SK-N-SH (cell line): ENCODE results near the gene GALP. TPM values are rescaled to one million over a fixed set of nuclear protein-coding genes. Genes with fewer than 3 reads are reported as not detected.

Source experiments
- CTCF ChIA-PET: fragments of 300-600, 350-600 bp; formaldehyde crosslinking; extraction: SDS; loops from one replicate; lab custom pipeline; 2021; lab: Yijun Ruan, JAX
- POLR2A ChIA-PET: fragments of 350-600 bp; sonication (Branson Sonifier 250); formaldehyde crosslinking; extraction: SDS; loops from one replicate; lab custom pipeline; 2020; ENCODE audit warnings: antibody characterized with exemption, inconsistent platforms; lab: Yijun Ruan, JAX
- DNase-seq: peaks from one replicate; pipeline ENCODE4 v3.0.0; 2012
- H2AFZ ChIP-seq: fragments of 200-600 bp; sonication (generic); 2 replicates; pipeline ENCODE4 v1.8.1; 2016; ENCODE audit warnings: antibody characterized with exemption, mild to moderate bottlenecking, low read depth
- H3F3A ChIP-seq: fragments of 200-600 bp; sonication (generic); replicated peaks from 2 replicates; pipeline ENCODE3; 2016; ENCODE audit warnings: antibody characterized with exemption, mild to moderate bottlenecking; ENCODE audit not compliant: insufficient read depth
- H3K27ac ChIP-seq, 2 experiments: fragments of 200-500 bp in 1 of 2; fragments of 200-600 bp in 1 of 2; sonication (Bioruptor generic) in 1 of 2; sonication (generic), shearing (Covaris generic) in 1 of 2; 2 replicates each; pipeline versions ENCODE4 v1.5.1 to v1.6.1; 2014 to 2016; ENCODE audit warnings: low read depth in 2 of 2, inconsistent platforms in 1 of 2, low read length in 1 of 2, mild to moderate bottlenecking in 1 of 2, mixed read lengths in 1 of 2
- H3K27me3 ChIP-seq: fragments of 200-600 bp; sonication (generic), shearing (Covaris generic); 2 replicates; pipeline ENCODE4 v1.6.1; 2016; ENCODE audit warnings: mixed run types; ENCODE audit not compliant: insufficient read depth
- H3K36me3 ChIP-seq, 2 experiments: fragments of 200-500 bp in 1 of 2; fragments of 200-600 bp in 1 of 2; sonication (Bioruptor generic) in 1 of 2; sonication (generic) in 1 of 2; replicated peaks in 1 of 2; 2 replicates each; pipeline versions ENCODE3 to v1.5.1; 2014 to 2016; ENCODE audit warnings: low read length in 1 of 2, mild to moderate bottlenecking in 1 of 2; ENCODE audit not compliant: insufficient read depth in 2 of 2, control insufficient read depth in 1 of 2
- H3K4me1 ChIP-seq, 2 experiments: fragments of 200-500 bp in 1 of 2; fragments of 200-600 bp in 1 of 2; sonication (Bioruptor generic) in 1 of 2; sonication (generic), shearing (Covaris generic) in 1 of 2; 2 replicates each; pipeline versions ENCODE4 v1.5.1 to v1.6.1; 2014 to 2016; ENCODE audit warnings: low read depth in 1 of 2, low read length in 1 of 2, mixed run types in 1 of 2; ENCODE audit not compliant: insufficient read depth in 2 of 2, control insufficient read depth in 1 of 2
- H3K4me2 ChIP-seq: fragments of 200-600 bp; sonication (generic), shearing (Covaris generic); 2 replicates; pipeline ENCODE4 v1.6.1; 2017; ENCODE audit warnings: mixed run types
- H3K4me3 ChIP-seq, 2 experiments: fragments of 200-500 bp in 1 of 2; fragments of 200-600 bp in 1 of 2; sonication (Bioruptor generic) in 1 of 2; sonication (generic), shearing (Covaris generic) in 1 of 2; 2 replicates each; pipeline versions ENCODE4 v1.5.1 to v1.8.1; 2014 to 2016; ENCODE audit warnings: low read depth in 2 of 2, inconsistent platforms in 1 of 2, low read length in 1 of 2, mild to moderate bottlenecking in 1 of 2, mixed read lengths in 1 of 2, moderate library complexity in 1 of 2
- H3K79me2 ChIP-seq: fragments of 200-600 bp; sonication (generic); 2 replicates; pipeline ENCODE4 v1.8.1; 2017; ENCODE audit warnings: mild to moderate bottlenecking; ENCODE audit not compliant: insufficient read depth
- H3K9ac ChIP-seq: fragments of 200-600 bp; sonication (generic); 2 replicates; pipeline ENCODE4 v1.6.1; 2017; ENCODE audit warnings: mixed run types
- H3K9me2 ChIP-seq: fragments of 200-600 bp; sonication (generic); 2 replicates; pipeline ENCODE4 v1.6.1; 2017; ENCODE audit warnings: mixed run types
- H3K9me3 ChIP-seq: fragments of 200-600 bp; sonication (generic); 2 replicates; pipeline ENCODE4 v1.6.1; 2017; ENCODE audit warnings: mixed run types, mild to moderate bottlenecking, moderate library complexity
- H4K20me1 ChIP-seq: fragments of 200-600 bp; sonication (generic); 2 replicates; pipeline ENCODE4 v1.6.1; 2017; ENCODE audit warnings: mild to moderate bottlenecking, mixed run types; ENCODE audit not compliant: insufficient read depth
- CTCF ChIP-seq: fragments of 200-600 bp; sonication (generic); IDR thresholded peaks from 2 replicates; pipeline ENCODE4 v1.6.1; 2017; ENCODE audit warnings: antibody characterized with exemption, mild to moderate bottlenecking, moderate library complexity
- ELF1 ChIP-seq: IDR thresholded peaks from 2 replicates; pipeline ENCODE4 v1.4.0; 2012
- MEF2A ChIP-seq: IDR thresholded peaks from 2 replicates; pipeline ENCODE4 v1.4.0; 2012; ENCODE audit warnings: low read depth, borderline replicate concordance
- MXI1 ChIP-seq: IDR thresholded peaks from 2 replicates; pipeline ENCODE4 v1.6.1; 2012; ENCODE audit warnings: mild to moderate bottlenecking, low read depth, low read length, improper control_type of control experiment
- PBX3 ChIP-seq: IDR thresholded peaks from 2 replicates; pipeline ENCODE4; 2012
- RAD21 ChIP-seq: IDR thresholded peaks from 2 replicates; pipeline ENCODE4 v1.6.1; 2012; ENCODE audit warnings: mild to moderate bottlenecking, low read length
- REST ChIP-seq: IDR thresholded peaks from 2 replicates; pipeline ENCODE4 v1.6.1; 2012; ENCODE audit warnings: mild to moderate bottlenecking, low read depth, low read length, moderate library complexity
- RXRA ChIP-seq: IDR thresholded peaks from 2 replicates; pipeline ENCODE4 v1.4.0; 2012; ENCODE audit warnings: low read depth, mild to moderate bottlenecking, borderline replicate concordance
- SMC3 ChIP-seq: IDR thresholded peaks from 2 replicates; pipeline ENCODE4 v1.6.1; 2012; ENCODE audit warnings: low read depth, low read length, improper control_type of control experiment
- WGBS: methylation state at CpG from one replicate; pipeline ENCODE4 v1.1.6; 2017; ENCODE audit warnings: low lambda C conversion rate; 5-methylcytosine and 5-hydroxymethylcytosine counted together
- polyA plus RNA-seq, 3 experiments: library from polyadenylated mRNA; depleted of rRNA; stranded (reverse); fragments of >200 nt; gene quantifications; 2 replicates each; pipeline ENCODE4 v1.2.3, GENCODE V29; 2012

Gene GALP
- polyA plus RNA-seq, 1 of the 3 experiments (the other 2 are of a cell fraction), result not detected

GRCh38 chr19:56150358-56150757 lies 25.4 kb upstream of the GALP start (continued):
- TF ChIP-seq ELF1, result no peak
- no peak for TF ChIP-seq PBX3
- TF ChIP-seq RXRA, result no peak

GRCh38 chr19:56152644-56153043 lies 23.2 kb upstream of the GALP start:
- H3K79me2 ChIP-seq, result peaks cover 24% of the 10 kb centered on the region; the same call in 1 of the 2 replicates
- no peaks in the 10 kb centered on the region for H3K9me2 ChIP-seq
- CTCF ChIA-PET, result interaction anchor here (1.0 to 1.6 kb wide), 3 partner anchors 19 to 76 kb away, joined by 4 to 7 read pairs (median 5); no protein-coding TSS in a partner anchor
- no peak overlapping the region for H2AFZ ChIP-seq
- H3K9ac ChIP-seq, result no peak overlapping the region
- no peak overlapping the region for H3K4me3 ChIP-seq
- H3F3A ChIP-seq, result no peaks in the 10 kb centered on the region
- no peaks in the 10 kb centered on the region for H3K9me3 ChIP-seq
- no peaks in the 10 kb centered on the region; a peak in 1 of 4 replicates for H3K4me1 ChIP-seq
- H3K4me2 ChIP-seq, result no peak overlapping the region
- POLR2A ChIA-PET, result no interaction called here
- H4K20me1 ChIP-seq, result peaks cover 22% of the 10 kb centered on the region; the same call in 1 of the 2 replicates
- peaks cover 3 to 37% of the 10 kb centered on the region in 2 experiments for H3K36me3 ChIP-seq
- DNase-seq, result no peak
- no peak overlapping the region for H3K27ac ChIP-seq
- no peaks in the 10 kb centered on the region for H3K27me3 ChIP-seq
- TF ChIP-seq REST, result no peak
- TF ChIP-seq SMC3, result no peak
- 96% methylated on average over 2 of the region's 2 CpGs for WGBS

- TF ChIP-seq RAD21 (no peak), CTCF (no peak), MEF2A (no peak), MXI1 (no peak)
- no peaks in the 10 kb centered on the region for H3F3A ChIP-seq
- H3K36me3 ChIP-seq, result peaks cover 2 to 33% of the 10 kb centered on the region in 2 experiments
- no peak for DNase-seq
- H4K20me1 ChIP-seq, result peaks cover 22% of the 10 kb centered on the region; the same call in 1 of the 2 replicates
- H3K9ac ChIP-seq, result no peak overlapping the region
- no peaks in the 10 kb centered on the region for H3K27me3 ChIP-seq
- no peak overlapping the region for H3K4me3 ChIP-seq
- H3K9me3 ChIP-seq, result no peaks in the 10 kb centered on the region
- ChIA-PET POLR2A (no interaction called here), CTCF (interaction anchor here (1.0 to 2.1 kb wide), 3 partner anchors 8 to 77 kb away, joined by 4 to 8 read pairs (median 5); no protein-coding TSS in a partner anchor)
- H3K9me2 ChIP-seq, result no peaks in the 10 kb centered on the region
- no peak overlapping the region for H2AFZ ChIP-seq
- no peaks in the 10 kb centered on the region; a peak in 1 of 4 replicates for H3K4me1 ChIP-seq
- H3K79me2 ChIP-seq, result peaks cover 24% of the 10 kb centered on the region; the same call in 1 of the 2 replicates
- no peak overlapping the region for H3K4me2 ChIP-seq
- no peak overlapping the region; a peak in 1 of 4 replicates for H3K27ac ChIP-seq
- whole genome bisulfite sequencing, result 86% methylated on average over 6 of the region's 6 CpGs
Measured at GRCh38 chr19:56153507-56153906, 22.3 kb upstream of the GALP start.
